KG1 (cell line): ENCODE results near the gene OR8A1.

ENCODE experiments used
- DNase-seq: peaks from one replicate; lab custom pipeline; 2025; lab: John Stamatoyannopoulos, UW

The OR8A1 gene

GRCh38 chr11:124569697-124570096 lies at the start of gene OR8A1:
Gene OR8A1 (plus strand): TSS chr11:124569997. CDS start chr11:124570120, 123 bp downstream.
- no peak for DNase-seq

- no peak for DNase-seq
Measured at GRCh38 chr11:124520550-124520854, 49.3 kb upstream of the OR8A1 start.

- DNase-seq: no peak
Measured at GRCh38 chr11:124533626-124534025, 36.2 kb upstream of the OR8A1 start.

GRCh38 chr11:124534051-124534450 lies 35.7 kb upstream of the OR8A1 start:
- no peak for DNase-seq

- no peak for DNase-seq
Measured at GRCh38 chr11:124535552-124536232, 34.1 kb upstream of the OR8A1 start.

- DNase-seq: no peak
Measured at GRCh38 chr11:124536520-124536919, 33.3 kb upstream of the OR8A1 start.

GRCh38 chr11:124538019-124538418 lies 31.8 kb upstream of the OR8A1 start:
- DNase-seq: no peak

- no peak for DNase-seq
Measured at GRCh38 chr11:124541204-124541603, 28.6 kb upstream of the OR8A1 start.

GRCh38 chr11:124543145-124543544 lies 26.7 kb upstream of the OR8A1 start:
- DNase-seq: no peak

GRCh38 chr11:124543554-124543953 lies 26.2 kb upstream of the OR8A1 start, which contains the start of gene OR8B12:
Gene OR8B12 (minus strand): TSS chr11:124543654. CDS start chr11:124543654, 0 bp downstream.
- no peak for DNase-seq

GRCh38 chr11:124551189-124551588 lies 18.6 kb upstream of the OR8A1 start:
- no peak for DNase-seq

GRCh38 chr11:124551987-124552386 lies 17.8 kb upstream of the OR8A1 start:
- no peak for DNase-seq

- no peak for DNase-seq
Measured at GRCh38 chr11:124556828-124557227, 13.0 kb upstream of the OR8A1 start.

GRCh38 chr11:124570160-124570559 lies 363 bp downstream of the OR8A1 start:
- DNase-seq: no peak

- no peak for DNase-seq
Measured at GRCh38 chr11:124577716-124578427, 8.1 kb downstream of the OR8A1 start.

- DNase-seq: no peak
Measured at GRCh38 chr11:124578761-124579160, 9.0 kb downstream of the OR8A1 start.

GRCh38 chr11:124581817-124582216 lies 12.0 kb downstream of the OR8A1 start:
- DNase-seq: no peak

GRCh38 chr11:124582565-124582964 lies 12.8 kb downstream of the OR8A1 start:
- no peak for DNase-seq

GRCh38 chr11:124583781-124584180 lies 14.0 kb downstream of the OR8A1 start:
- DNase-seq: no peak

GRCh38 chr11:124584681-124585372 lies 15.0 kb downstream of the OR8A1 start:
- no peak for DNase-seq

GRCh38 chr11:124586238-124586860 lies 16.6 kb downstream of the OR8A1 start:
- peak; percentile 55 for DNase-seq

GRCh38 chr11:124591430-124591829 lies 21.6 kb downstream of the OR8A1 start:
- no peak for DNase-seq

GRCh38 chr11:124592627-124593026 lies 22.8 kb downstream of the OR8A1 start:
- DNase-seq: no peak
